ENCODE results near the gene TSG101.
A peak's percentile ranks its signal among the peaks of the same experiment; 100 is the strongest.

Gene TSG101

DNA sequence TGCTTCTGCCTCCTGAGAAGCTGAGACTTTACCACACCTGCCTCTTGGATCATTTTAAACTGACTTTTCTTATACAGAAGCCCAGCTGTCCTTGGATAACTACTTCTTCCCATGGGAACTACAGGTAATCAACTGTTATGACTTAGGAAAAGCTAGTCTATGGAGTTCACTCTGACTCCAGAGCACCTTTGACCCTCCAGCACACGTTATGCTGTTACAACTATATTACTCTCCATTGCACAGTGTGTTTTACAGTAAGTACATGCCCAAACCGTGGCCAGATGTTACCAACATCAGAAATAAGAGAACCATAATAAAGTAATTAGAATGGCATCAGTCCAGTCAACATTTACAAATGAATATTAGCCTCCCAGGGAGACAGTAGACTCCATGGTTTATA lies 21.3 kb upstream of the TSG101 start:
- DNase-seq (ENCODE audit: low read depth) = no peak
- H3K4me3 ChIP-seq (ENCODE audit: control insufficient read depth, low read depth, low read length) = no peak overlapping the region
- TF ChIP-seq CTCF (conservative IDR thresholded peaks at IDR 0.05; ENCODE audit: control insufficient read depth, insufficient read depth, low read depth, low read length) = no peak

GRCh38 chr11:18540207-18541009 lies 13.7 kb upstream of the TSG101 start:
- peak; percentile 41 for TF ChIP-seq CTCF (conservative IDR thresholded peaks at IDR 0.05; ENCODE audit: control insufficient read depth, insufficient read depth, low read depth, low read length)
- peak; percentile 35 for DNase-seq (ENCODE audit: low read depth)
- H3K4me3 ChIP-seq (ENCODE audit: control insufficient read depth, low read depth, low read length) = no peak overlapping the region

GRCh38 chr11:18536209-18536608 lies 9.5 kb upstream of the TSG101 start:
- no peak overlapping the region for H3K4me3 ChIP-seq (ENCODE audit: control insufficient read depth, low read depth, low read length)
- TF ChIP-seq CTCF (conservative IDR thresholded peaks at IDR 0.05; ENCODE audit: control insufficient read depth, insufficient read depth, low read depth, low read length) = no peak
- no peak for DNase-seq (ENCODE audit: low read depth)

GRCh38 chr11:18534245-18534644 lies 7.5 kb upstream of the TSG101 start:
- no peak overlapping the region for H3K4me3 ChIP-seq (ENCODE audit: control insufficient read depth, low read depth, low read length)
- no peak for DNase-seq (ENCODE audit: low read depth)
- no peak for TF ChIP-seq CTCF (conservative IDR thresholded peaks at IDR 0.05; ENCODE audit: control insufficient read depth, insufficient read depth, low read depth, low read length)

GRCh38 chr11:18533365-18533764 lies 6.6 kb upstream of the TSG101 start:
- no peak for TF ChIP-seq CTCF (conservative IDR thresholded peaks at IDR 0.05; ENCODE audit: control insufficient read depth, insufficient read depth, low read depth, low read length)
- DNase-seq (ENCODE audit: low read depth) = no peak
- no peak overlapping the region for H3K4me3 ChIP-seq (ENCODE audit: control insufficient read depth, low read depth, low read length)

DNA sequence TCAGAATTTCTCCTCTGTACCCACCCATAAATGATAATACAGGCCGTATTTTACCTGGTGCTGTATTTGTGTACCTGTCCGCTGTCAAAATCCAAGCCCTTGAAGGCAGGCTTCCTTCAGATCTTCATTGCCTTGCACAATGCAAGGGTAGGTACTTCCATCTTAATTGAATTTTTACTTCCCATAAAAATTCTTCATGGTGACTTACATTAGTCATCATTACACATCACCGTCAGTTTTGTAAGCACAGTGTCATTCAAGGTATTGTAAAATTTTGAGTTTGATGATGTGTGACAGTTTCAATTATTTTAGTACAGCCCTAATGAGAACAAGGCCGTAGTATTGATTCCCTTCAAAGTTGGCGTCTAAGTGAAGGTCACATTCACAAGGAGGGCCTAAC lies 770 bp upstream of the TSG101 start:
- peak overlapping the region; percentile 97 for H3K4me3 ChIP-seq (ENCODE audit: control insufficient read depth, low read depth, low read length)
- peak; percentile 62 for DNase-seq (ENCODE audit: low read depth)
- TF ChIP-seq CTCF (conservative IDR thresholded peaks at IDR 0.05; ENCODE audit: control insufficient read depth, insufficient read depth, low read depth, low read length) = no peak

Measured in fibroblast of mammary gland (primary cell).